Dermis microvascular lymphatic vessel endothelial cell (primary cell): ENCODE results near the gene DNAJC4. TPM values are rescaled to one million over a fixed set of nuclear protein-coding genes. Genes with fewer than 3 reads are reported as not detected.

Source experiments
- DNase-seq, 2 donors: peaks; one replicate each; pipeline versions ENCODE4 v3.0.0 to v3.0.0-alpha.2; 2010; ENCODE audit warnings: low read depth in 2 of 2
- total RNA-seq: library from RNA; depleted of rRNA; stranded (reverse); fragments of >200 nt; gene quantifications from 2 replicates; pipeline ENCODE4 v1.2.1, GENCODE V29; 2014

DNAJC4 gene
- total RNA-seq, 1 donor from 2014 or later, result 7.8 TPM

- DNase-seq, result no peak
Observed at GRCh38 chr11:64275841-64276240, 45.5 kb downstream of the DNAJC4 start.

GRCh38 chr11:64276653-64277431 is 46.5 kb downstream of the DNAJC4 start:
- DNase-seq, result no peak

GRCh38 chr11:64278576-64279190 is 48.3 kb downstream of the DNAJC4 start:
- no peak for DNase-seq

GRCh38 chr11:64281957-64282770 is 51.8 kb downstream of the DNAJC4 start:
- DNase-seq, result no peak

GRCh38 chr11:64283092-64283491 is 52.7 kb downstream of the DNAJC4 start:
- DNase-seq, result no peak

Other genes with a start within 250 kb of the DNAJC4 start
- gene OTUB1, start 244.1 kb upstream of the DNAJC4 start, total RNA-seq, result 50.2 and 62.2 TPM in 2 replicates
- not detected in 2 replicates for gene FLRT1, start 194.6 kb upstream of the DNAJC4 start, total RNA-seq
- gene MACROD1, start 64.4 kb upstream of the DNAJC4 start, total RNA-seq, result 23.1 and 25.4 TPM in 2 replicates
- 117 and 122 TPM in 2 replicates for gene STIP1, start 44.4 kb upstream of the DNAJC4 start, total RNA-seq
- gene FERMT3, start 23.8 kb upstream of the DNAJC4 start, total RNA-seq, result 5.4 and 15.7 TPM in 2 replicates
- 19.3 and 27.6 TPM in 2 replicates for gene TRPT1, start 4.4 kb upstream of the DNAJC4 start, total RNA-seq
- 26.4 and 31.1 TPM in 2 replicates for gene NUDT22, start 4.3 kb upstream of the DNAJC4 start, total RNA-seq
- gene VEGFB, start 4.0 kb downstream of the DNAJC4 start, total RNA-seq, result 7.7 and 22.4 TPM in 2 replicates
- 51.3 and 69.7 TPM in 2 replicates for gene FKBP2, start 10.5 kb downstream of the DNAJC4 start, total RNA-seq
- gene PPP1R14B, start 16.4 kb downstream of the DNAJC4 start, total RNA-seq, result 130 and 156 TPM in 2 replicates
- 16.3 and 17.3 TPM in 2 replicates for gene PLCB3, start 21.0 kb downstream of the DNAJC4 start, total RNA-seq
- 65.4 and 65.7 TPM in 2 replicates for gene BAD, start 54.1 kb downstream of the DNAJC4 start, total RNA-seq
- gene GPR137, start 55.3 kb downstream of the DNAJC4 start, total RNA-seq, result 6.2 and 9.5 TPM in 2 replicates
- not detected in 2 replicates for gene KCNK4, start 60.8 kb downstream of the DNAJC4 start, total RNA-seq
- gene CATSPERZ, start 69.8 kb downstream of the DNAJC4 start, total RNA-seq, result 0.25 TPM in 1 of 2 replicates, not detected in the other
- 42.0 and 56.0 TPM in 2 replicates for gene ESRRA, start 75.0 kb downstream of the DNAJC4 start, total RNA-seq
- 168 and 222 TPM in 2 replicates for gene TRMT112, start 87.0 kb downstream of the DNAJC4 start, total RNA-seq
- gene PRDX5, start 87.6 kb downstream of the DNAJC4 start, total RNA-seq, result 217 and 224 TPM in 2 replicates
- gene CCDC88B, start 109.7 kb downstream of the DNAJC4 start, total RNA-seq, result 1.5 and 1.8 TPM in 2 replicates
- gene RPS6KA4, start 128.6 kb downstream of the DNAJC4 start, total RNA-seq, result 29.4 and 35.8 TPM in 2 replicates